ENCODE results near the gene CCDC85B. TPM values are rescaled to one million over a fixed set of nuclear protein-coding genes. Genes with fewer than 3 reads are reported as not detected.
A peak's percentile ranks its signal among the peaks of the same experiment; 100 is the strongest.

Gene CCDC85B
- total RNA-seq, 1 donor from 2014 or later = 31.0 TPM

DNA sequence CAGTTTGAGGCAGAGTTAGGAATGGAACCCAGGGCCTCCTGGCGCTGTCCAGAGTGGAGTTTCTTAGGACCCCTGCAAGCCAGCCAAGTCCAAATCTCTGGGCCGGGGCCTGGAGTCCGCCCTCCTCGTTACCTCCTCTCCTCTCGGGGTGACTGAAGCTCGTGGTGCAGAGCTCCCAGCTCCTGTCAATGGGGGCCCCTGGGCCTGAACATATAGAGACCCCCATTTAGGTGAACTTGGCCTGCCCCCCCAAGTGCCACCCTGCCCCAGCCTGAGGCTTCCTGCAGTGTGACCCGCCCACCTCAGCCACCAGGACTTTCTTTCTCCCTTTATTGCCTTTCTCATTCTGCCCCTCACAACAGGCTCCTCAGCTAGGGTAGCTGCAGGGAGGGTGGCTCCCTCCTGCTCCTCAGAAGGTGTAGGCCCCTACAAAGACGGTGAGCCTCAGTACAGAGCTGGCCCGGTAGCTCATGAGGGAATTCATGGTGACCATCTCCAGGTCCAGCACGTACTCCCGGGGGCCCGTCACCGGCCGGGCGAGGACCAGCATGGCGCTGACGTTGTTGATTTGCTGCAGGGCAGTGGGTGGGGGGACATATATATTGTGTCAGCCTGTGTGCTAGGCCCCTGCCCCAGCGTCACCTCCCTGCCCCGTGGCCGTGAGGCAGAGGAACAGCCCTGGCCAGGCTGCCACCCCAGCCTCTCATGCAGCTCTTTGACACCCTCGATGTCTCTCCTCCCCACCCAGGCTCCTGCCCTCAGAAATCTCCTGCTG is 23.8 kb upstream of the CCDC85B start:
- intact Hi-C loops (cut with DNase I) = no loop called here
- no peak for ATAC-seq
- DNase-seq (ENCODE audit: low spot score) = no peak

DNA sequence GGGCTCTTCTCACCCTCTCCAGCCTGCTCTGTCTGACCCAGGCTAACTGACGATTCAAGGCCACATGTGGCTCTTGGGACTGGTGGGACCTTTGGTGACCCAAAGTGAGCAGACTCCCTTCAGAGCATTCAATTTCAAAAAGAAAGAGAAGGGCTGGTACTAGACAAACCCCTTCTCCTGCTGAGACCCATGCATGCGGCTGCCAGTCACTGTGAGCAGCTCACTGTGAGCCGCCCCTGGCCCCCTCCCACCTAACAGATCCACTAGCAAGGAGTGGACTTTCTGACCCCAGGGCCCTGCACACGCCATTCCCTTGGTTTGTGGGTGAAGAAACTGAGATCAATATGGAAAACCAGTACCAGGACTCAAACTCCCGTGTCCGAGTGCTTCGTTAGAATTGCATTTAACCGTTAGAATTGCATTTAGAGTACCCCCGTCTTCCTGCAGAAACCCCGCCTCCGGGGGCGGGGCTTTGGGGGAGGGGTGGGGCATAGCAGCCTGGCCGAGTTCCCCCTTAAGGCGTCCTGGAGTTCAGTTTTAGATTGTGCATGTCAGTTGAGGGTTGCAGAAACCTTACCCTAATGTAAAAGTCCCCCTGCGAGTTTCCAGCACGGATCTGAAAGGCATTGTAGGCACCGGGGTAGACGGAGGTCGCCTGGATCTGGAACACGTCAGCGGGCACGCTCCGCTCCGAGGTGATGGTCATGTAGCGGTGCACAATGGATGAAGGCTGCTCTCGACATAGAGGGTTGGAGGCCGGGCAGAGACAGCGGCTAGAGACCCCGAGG is 23.0 kb upstream of the CCDC85B start:
- peak; percentile 63 for DNase-seq (ENCODE audit: low spot score)
- ATAC-seq = no peak
- intact Hi-C loops (cut with DNase I) = no loop called here

GRCh38 chr11:65868076-65868667 is 22.3 kb upstream of the CCDC85B start:
- ATAC-seq (no peak), DNase-seq (ENCODE audit: low spot score) (peak; percentile 61)
- intact Hi-C loops (cut with DNase I) = no loop called here

- no peak for ATAC-seq
- DNase-seq (ENCODE audit: low spot score) = no peak
- intact Hi-C loops (cut with DNase I) = no loop called here
These were observed 21.6 kb upstream of the CCDC85B start for GRCh38 chr11:65868907-65869306.

DNA sequence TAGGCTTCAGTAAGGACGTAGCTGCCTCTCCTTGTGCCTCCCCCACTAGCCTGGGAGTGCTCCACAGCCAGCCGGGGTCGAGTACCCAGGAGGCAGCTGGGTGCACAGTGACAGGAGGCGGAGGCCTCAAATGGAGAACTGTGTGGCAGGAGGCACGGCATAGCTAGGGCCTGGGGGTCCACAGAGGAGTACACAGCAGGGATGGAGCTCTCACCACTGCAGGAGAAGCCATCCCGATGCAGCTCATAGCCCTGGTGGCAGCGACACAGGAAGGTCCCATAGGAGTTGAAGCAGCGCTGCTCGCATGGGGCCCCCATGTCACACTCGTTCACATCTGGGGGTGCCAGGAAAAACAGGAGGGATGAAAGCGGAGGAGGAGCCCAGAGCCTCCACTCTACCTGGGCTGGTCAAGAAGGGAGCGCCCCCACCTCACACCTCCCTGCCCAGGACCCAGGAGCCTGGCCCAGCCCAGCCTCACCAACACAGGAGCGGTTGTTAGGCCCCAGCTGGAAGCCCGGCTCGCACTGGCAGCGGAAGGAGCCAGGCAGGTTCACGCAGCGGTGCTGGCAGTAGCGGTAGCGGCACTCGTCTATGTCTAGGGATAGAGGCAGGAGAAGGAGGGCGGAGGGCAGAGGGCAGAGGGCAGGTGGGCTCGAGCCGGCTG is 20.7 kb upstream of the CCDC85B start:
- intact Hi-C loops (cut with DNase I) = no loop called here
- DNase-seq (ENCODE audit: low spot score) (peak; percentile 55), ATAC-seq (no peak)

GRCh38 chr11:65870307-65870658 is 20.2 kb upstream of the CCDC85B start:
- intact Hi-C loops (cut with DNase I) = no loop called here
- no peak for DNase-seq (ENCODE audit: low spot score)
- no peak for ATAC-seq

DNA sequence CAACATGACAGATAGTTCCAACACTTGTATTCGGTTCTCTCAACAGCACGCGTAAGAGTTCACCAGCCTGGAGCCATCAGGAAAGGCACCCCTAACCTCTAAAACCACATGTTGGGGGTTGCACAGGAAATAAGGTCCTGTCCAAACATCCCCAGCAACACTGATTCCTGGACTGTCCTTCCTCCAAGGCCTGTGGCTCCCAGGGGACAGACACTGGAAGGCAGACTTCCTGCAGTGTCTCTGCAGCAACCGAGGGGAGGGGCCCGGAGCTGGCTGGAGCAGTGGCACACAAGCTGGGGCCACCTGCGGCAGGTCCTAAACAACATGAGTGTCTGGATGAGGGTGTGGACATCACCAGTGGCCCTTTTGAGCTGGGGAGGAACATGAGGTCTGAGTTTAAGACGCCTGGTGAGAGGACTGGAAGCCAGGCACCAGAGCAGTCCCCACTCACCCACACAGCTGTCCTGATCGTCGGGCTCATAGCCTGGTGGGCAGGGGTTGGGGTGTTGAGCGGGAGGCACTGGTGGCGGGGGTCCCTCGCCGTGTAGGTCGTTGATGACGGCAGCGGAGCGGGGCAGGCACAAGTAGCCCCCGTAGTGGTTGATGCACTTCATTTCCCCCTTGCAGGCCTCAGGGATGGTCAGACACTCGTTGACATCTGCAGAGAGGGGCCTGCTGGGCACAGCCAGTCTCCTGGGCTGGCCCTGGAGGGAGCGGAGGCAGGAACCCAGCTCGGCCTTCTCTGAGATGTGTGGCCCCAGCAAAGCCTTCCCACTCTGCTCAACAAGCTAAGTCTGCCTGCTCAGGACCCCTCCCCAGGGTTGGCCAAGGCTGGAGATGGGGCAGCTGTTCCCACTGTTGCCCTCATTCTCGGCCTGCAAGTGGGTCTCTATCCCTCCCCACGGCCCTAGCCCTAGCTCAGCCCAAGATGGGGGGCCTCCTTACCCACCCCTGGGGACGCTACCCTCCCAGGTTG is 19.5 kb upstream of the CCDC85B start:
- intact Hi-C loops (cut with DNase I) = no loop called here

GRCh38 chr11:65871811-65872548 is 18.5 kb upstream of the CCDC85B start:
- ATAC-seq = peak; percentile 0

More for the DNA sequence above, 19.5 kb upstream of the CCDC85B start:
- ATAC-seq = no peak
- no peak for DNase-seq (ENCODE audit: low spot score)

DNA sequence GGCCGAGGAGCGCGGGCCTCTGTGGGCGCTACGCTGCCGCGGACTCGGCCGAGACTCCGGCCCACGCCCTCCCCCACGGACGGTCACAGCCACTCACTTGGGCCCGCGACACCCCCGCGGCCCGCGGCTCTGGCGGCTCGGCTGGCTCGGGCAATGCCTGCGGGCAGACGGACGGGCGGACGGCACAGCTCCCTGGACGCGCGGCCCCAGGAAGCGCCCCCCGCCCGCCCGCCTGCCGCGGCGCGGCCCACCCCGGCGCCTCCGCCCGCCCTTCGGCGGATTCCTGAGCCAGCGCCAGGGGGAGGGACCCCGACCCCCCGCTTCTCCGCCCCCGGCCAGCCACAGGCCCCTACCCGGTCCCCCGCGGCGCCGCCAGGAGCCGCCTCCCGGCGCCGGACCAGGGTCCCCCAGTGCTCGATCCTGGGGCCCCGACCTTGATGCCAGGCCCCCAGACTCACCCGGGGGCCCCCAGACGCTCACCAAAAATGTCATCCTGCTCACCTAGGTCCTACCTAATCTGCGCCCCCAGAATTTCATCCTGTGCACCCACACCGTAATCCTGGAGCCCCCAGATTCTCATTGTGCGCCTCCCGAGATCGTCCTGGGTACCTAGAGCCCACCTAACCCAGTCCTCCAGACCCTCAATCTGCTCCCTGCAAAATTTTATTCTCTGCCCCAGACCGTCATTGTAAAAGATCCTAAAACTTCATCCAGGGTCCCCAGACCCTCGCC is 17.7 kb upstream of the CCDC85B start, which contains the start of gene EFEMP2:
TSS of gene EFEMP2 (minus strand) at position 215 of the 732 bp plus-strand sequence. CDS start 446 bp downstream, outside the sequence.
- ATAC-seq = peak; percentile 41
- no peak for DNase-seq (ENCODE audit: low spot score)
- intact Hi-C loops (cut with DNase I) = no loop called here

More at GRCh38 chr11:65871811-65872548, 18.5 kb upstream of the CCDC85B start:
- intact Hi-C loops (cut with DNase I) = no loop called here
- no peak for DNase-seq (ENCODE audit: low spot score)

- DNase-seq (ENCODE audit: low spot score) = peak; percentile 97
- intact Hi-C loops (cut with DNase I) = no loop called here
- peak; percentile 98 for ATAC-seq
These were observed 16.9 kb upstream of the CCDC85B start for GRCh38 chr11:65873318-65874156.

- intact Hi-C loops (cut with DNase I) = loop anchor here (10.0 kb wide), 1 partner anchor 105 kb away; no protein-coding TSS in a partner anchor
- DNase-seq (ENCODE audit: low spot score) (no peak), ATAC-seq (no peak)
These were observed 10.9 kb upstream of the CCDC85B start, which contains the start of gene CTSW for GRCh38 chr11:65879617-65880016. Gene CTSW, plus strand, starts transcription at chr11:65879837. Its CDS starts 18 bp downstream, at chr11:65879855.

GRCh38 chr11:65880027-65880426 is 10.4 kb upstream of the CCDC85B start:
- intact Hi-C loops (cut with DNase I) = loop anchor here (10.0 kb wide), 1 partner anchor 105 kb away; no protein-coding TSS in a partner anchor
- DNase-seq (ENCODE audit: low spot score) = no peak
- ATAC-seq = no peak

GRCh38 chr11:65880844-65881421 is 9.5 kb upstream of the CCDC85B start:
- intact Hi-C loops (cut with DNase I) = loop anchor here (10.0 kb wide), 1 partner anchor 104 kb away; no protein-coding TSS in a partner anchor
- ATAC-seq (no peak), DNase-seq (ENCODE audit: low spot score) (no peak)

- intact Hi-C loops (cut with DNase I) = loop anchor here (10.0 kb wide), 1 partner anchor 102 kb away; no protein-coding TSS in a partner anchor
- DNase-seq (ENCODE audit: low spot score) (no peak), ATAC-seq (no peak)
These were observed 8.1 kb upstream of the CCDC85B start for GRCh38 chr11:65882120-65883057.

Data from sciatic nerve (tissue), 2 donors.